Upper lobe of left lung (tissue), 6 donors: ENCODE data around the gene GAB4. TPM values are rescaled to one million over a fixed set of nuclear protein-coding genes. Genes with fewer than 3 reads are reported as not detected.
A peak's percentile ranks its signal among the peaks of the same experiment; 100 is the strongest.

ENCODE experiments used
- ATAC-seq, 2 donors: fragments of 200-7000 bp; cut with Tn5 transposase; one replicate each; pipeline ENCODE4 v1.9.1; 2022; ENCODE audit warnings: mild to moderate bottlenecking in 2 of 2, moderate library complexity in 2 of 2; ENCODE audit not compliant: low FRiP score in 2 of 2
- DNase-seq, 2 donors: peaks; one replicate each; pipeline ENCODE4 v3.0.0-alpha.2; 2019 to 2020
- H3K27ac ChIP-seq, 4 donors: fragments of 200-600 bp; sonication (generic); one replicate each; pipeline ENCODE4 v1.5.1; 2016 to 2019
- H3K27me3 ChIP-seq, 4 donors: fragments of 200-600 bp; sonication (generic); one replicate each; pipeline ENCODE4 v1.5.1; 2017 to 2019
- H3K36me3 ChIP-seq, 4 donors: fragments of 200-600 bp; sonication (generic); one replicate each; pipeline ENCODE4 v1.5.1; 2016 to 2019
- H3K4me1 ChIP-seq, 4 donors: fragments of 200-600 bp; sonication (generic); one replicate each; pipeline ENCODE4 v1.5.1; 2018 to 2019
- H3K4me3 ChIP-seq, 4 donors: fragments of 200-600 bp; sonication (generic); one replicate each; pipeline ENCODE4 v1.5.1; 2017 to 2019; ENCODE audit warnings: mild to moderate bottlenecking in 2 of 4, moderate library complexity in 1 of 4
- H3K9me3 ChIP-seq, 4 donors: fragments of 200-600 bp; sonication (generic); one replicate each; pipeline ENCODE4 v1.5.1; 2018 to 2019
- EP300 ChIP-seq, 4 donors: sonication (generic); formaldehyde crosslinking; IDR thresholded peaks; one replicate each; pipeline ENCODE4 v1.5.1; 2017; ENCODE audit warnings: antibody characterized with exemption in 4 of 4, control low read depth in 2 of 4
- POLR2A ChIP-seq, 4 donors: fragments of 450-650 bp; IDR thresholded peaks; one replicate each; pipeline ENCODE4 v1.5.1; 2016 to 2017; ENCODE audit warnings: antibody characterized with exemption in 4 of 4, mild to moderate bottlenecking in 2 of 4
- POLR2AphosphoS5 ChIP-seq, 2 donors: sonication (generic); formaldehyde crosslinking; IDR thresholded peaks; one replicate each; pipeline ENCODE4 v1.5.1; 2017; ENCODE audit warnings: antibody characterized with exemption in 2 of 2
- WGBS, 2 donors: methylation state at CpG; one replicate each; pipeline ENCODE4 v1.1.5; 2017 to 2018; 5-methylcytosine and 5-hydroxymethylcytosine counted together
- total RNA-seq, 6 donors: library from RNA; depleted of rRNA in 4 of 6; stranded (reverse); fragments of >200 nt in 4 of 6; gene quantifications; one replicate each; pipeline versions ENCODE4 v1.1.0 to v1.2.1, GENCODE V29; 2016 to 2021
- TF ChIP-seq, protein P1 (sequence below), 6 experiments: fragments of 450-650 bp in 4 of 6; fragments of 200-600 bp in 2 of 6; sonication (generic) in 2 of 6; IDR thresholded peaks; one replicate each; pipeline ENCODE4 v1.5.1; 2016 to 2019; ENCODE audit warnings: antibody characterized with exemption in 6 of 6
- donor health status: DM: no; HTN: no; CAD: no; lungs with moderate emphysema.
- donor health status: DM: no; HTN: yes; CAD: no; lungs with severe emphysema.

The GAB4 gene
- total RNA-seq, 6 donors from 2014 or later, result not detected

- H3K4me3 ChIP-seq, result no peak overlapping the region
- no peaks in the 10 kb centered on the region for H3K27me3 ChIP-seq
- DNase-seq, result no peak
- H3K27ac ChIP-seq, result no peak overlapping the region
- H3K9me3 ChIP-seq, result no peaks in the 10 kb centered on the region
- TF ChIP-seq EP300 (IDR thresholded peaks at IDR 0.05) (no peak), POLR2AphosphoS5 (IDR thresholded peaks at IDR 0.05) (no peak), POLR2A (IDR thresholded peaks at IDR 0.05) (no peak)
- TF ChIP-seq, protein P1, sequence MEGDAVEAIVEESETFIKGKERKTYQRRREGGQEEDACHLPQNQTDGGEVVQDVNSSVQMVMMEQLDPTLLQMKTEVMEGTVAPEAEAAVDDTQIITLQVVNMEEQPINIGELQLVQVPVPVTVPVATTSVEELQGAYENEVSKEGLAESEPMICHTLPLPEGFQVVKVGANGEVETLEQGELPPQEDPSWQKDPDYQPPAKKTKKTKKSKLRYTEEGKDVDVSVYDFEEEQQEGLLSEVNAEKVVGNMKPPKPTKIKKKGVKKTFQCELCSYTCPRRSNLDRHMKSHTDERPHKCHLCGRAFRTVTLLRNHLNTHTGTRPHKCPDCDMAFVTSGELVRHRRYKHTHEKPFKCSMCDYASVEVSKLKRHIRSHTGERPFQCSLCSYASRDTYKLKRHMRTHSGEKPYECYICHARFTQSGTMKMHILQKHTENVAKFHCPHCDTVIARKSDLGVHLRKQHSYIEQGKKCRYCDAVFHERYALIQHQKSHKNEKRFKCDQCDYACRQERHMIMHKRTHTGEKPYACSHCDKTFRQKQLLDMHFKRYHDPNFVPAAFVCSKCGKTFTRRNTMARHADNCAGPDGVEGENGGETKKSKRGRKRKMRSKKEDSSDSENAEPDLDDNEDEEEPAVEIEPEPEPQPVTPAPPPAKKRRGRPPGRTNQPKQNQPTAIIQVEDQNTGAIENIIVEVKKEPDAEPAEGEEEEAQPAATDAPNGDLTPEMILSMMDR (IDR thresholded peaks at IDR 0.05), result no peak
- H3K4me1 ChIP-seq, result no peaks in the 10 kb centered on the region
- WGBS, 2 donors, result 89 to 92% methylated on average over 4 to 5 of the region's 5 CpGs
- no peaks in the 10 kb centered on the region for H3K36me3 ChIP-seq
- no peak for ATAC-seq
Measured at GRCh38 chr22:16936625-16937024, 71.4 kb downstream of the GAB4 start.

DNA sequence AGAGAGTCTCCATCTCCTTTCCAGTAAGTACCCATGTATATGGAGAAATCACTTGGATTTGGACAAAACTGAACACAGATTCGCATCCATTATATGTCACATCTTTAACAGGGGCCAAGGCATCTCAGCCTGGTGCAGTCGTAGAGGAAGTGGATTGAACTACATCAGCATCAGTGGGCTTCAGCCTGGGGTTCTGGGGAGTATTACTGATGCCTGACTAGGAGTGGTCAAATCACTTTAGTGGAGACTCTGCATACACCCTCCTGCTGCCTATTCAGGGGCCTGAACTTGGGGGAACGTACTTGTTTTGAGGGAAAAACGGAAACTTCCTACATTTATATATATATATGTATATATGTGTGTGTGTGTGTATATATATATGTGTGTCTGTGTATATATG lies 72.8 kb downstream of the GAB4 start:
- no peak for ATAC-seq
- no peaks in the 10 kb centered on the region for H3K27me3 ChIP-seq
- no peak for DNase-seq
- H3K9me3 ChIP-seq, result no peaks in the 10 kb centered on the region
- H3K4me3 ChIP-seq, result no peak overlapping the region
- H3K27ac ChIP-seq, result no peak overlapping the region
- no peaks in the 10 kb centered on the region for H3K4me1 ChIP-seq
- WGBS, 2 donors, result 70 to 82% methylated on average over 4 of the region's 4 CpGs
- no peaks in the 10 kb centered on the region for H3K36me3 ChIP-seq
- no peak for TF ChIP-seq POLR2A (IDR thresholded peaks at IDR 0.05)

DNA sequence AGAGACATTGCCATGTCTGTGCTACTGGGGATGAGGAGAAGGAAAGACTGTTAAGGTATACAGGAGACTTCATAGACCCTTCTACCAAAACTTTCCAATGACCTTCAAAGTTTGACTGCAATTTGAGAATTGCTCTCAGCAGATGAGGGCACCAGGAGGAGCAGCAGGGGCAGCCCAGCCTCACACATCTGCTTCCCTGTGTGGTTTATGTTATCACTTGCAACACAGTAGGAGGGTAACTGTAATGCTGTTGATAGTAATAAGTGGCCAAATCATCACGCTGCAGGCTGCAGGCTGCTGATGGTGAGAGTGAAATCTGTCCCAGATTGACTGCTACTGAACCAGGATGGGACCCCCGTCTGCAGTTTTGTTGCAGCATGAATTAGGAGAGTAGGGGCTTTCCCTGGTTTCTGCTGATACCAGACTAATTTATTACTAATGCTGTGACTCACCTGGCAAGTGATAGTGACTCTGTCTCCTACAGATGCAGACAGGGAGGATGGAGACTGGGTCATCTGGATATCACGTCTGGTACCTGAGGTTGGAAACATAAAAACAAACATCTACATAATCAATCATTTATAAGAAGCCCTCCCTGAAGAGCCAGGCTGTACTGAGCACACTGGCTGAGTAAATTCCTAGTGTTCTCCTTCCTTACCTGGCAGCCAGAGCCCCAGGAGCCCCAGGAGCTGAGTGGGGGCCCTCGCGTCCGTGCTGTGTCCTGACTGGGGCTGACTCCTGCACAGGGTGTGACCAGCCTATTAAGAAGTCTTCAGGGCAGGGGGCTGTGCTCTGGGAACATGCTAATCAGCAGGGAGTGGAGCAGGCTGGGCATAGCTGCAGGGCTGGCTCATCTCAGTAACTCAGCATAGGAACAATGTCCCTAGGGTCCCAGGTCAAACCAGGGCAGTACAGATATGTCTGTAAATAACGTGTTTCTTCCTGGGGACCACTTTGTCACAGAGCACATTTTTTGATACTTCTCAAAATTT lies 74.4 kb downstream of the GAB4 start:
- no peak for ATAC-seq
- Histone ChIP-seq H3K27ac (no peak overlapping the region), H3K4me1 (no peaks in the 10 kb centered on the region), H3K27me3 (no peaks in the 10 kb centered on the region), H3K9me3 (no peaks in the 10 kb centered on the region), H3K4me3 (no peak overlapping the region), H3K36me3 (no peaks in the 10 kb centered on the region)
- 27 to 50% methylated on average over 4 to 7 of the region's 7 CpGs for WGBS, 2 donors
- TF ChIP-seq, protein P1 (IDR thresholded peaks at IDR 0.05), result no peak
- TF ChIP-seq POLR2A (IDR thresholded peaks at IDR 0.05) (no peak), EP300 (IDR thresholded peaks at IDR 0.05) (no peak), POLR2AphosphoS5 (IDR thresholded peaks at IDR 0.05) (no peak)
- peak in 1 of 2 donors; percentile 31 for DNase-seq

- no peak for TF ChIP-seq EP300 (IDR thresholded peaks at IDR 0.05)
- TF ChIP-seq, protein P1 (IDR thresholded peaks at IDR 0.05), result no peak
- no peak for TF ChIP-seq POLR2AphosphoS5 (IDR thresholded peaks at IDR 0.05)
- TF ChIP-seq POLR2A (IDR thresholded peaks at IDR 0.05), result no peak
- no peak for DNase-seq
- Histone ChIP-seq H3K9me3 (no peaks in the 10 kb centered on the region), H3K27me3 (no peaks in the 10 kb centered on the region), H3K4me1 (no peaks in the 10 kb centered on the region), H3K36me3 (no peaks in the 10 kb centered on the region), H3K27ac (no peak overlapping the region), H3K4me3 (no peak overlapping the region)
- no peak for ATAC-seq
- 52 to 57% methylated on average over 3 of the region's 3 CpGs for WGBS, 2 donors
Measured at GRCh38 chr22:16932577-16932976, 75.4 kb downstream of the GAB4 start.

GRCh38 chr22:16925407-16925966 lies 82.5 kb downstream of the GAB4 start:
- Histone ChIP-seq H3K4me3 (no peak overlapping the region), H3K9me3 (no peaks in the 10 kb centered on the region), H3K27me3 (no peaks in the 10 kb centered on the region), H3K27ac (no peak overlapping the region), H3K4me1 (no peaks in the 10 kb centered on the region), H3K36me3 (no peaks in the 10 kb centered on the region)
- ATAC-seq, result no peak
- DNase-seq, result no peak
- 69 to 85% methylated on average over 4 of the region's 4 CpGs for WGBS, 2 donors
- TF ChIP-seq POLR2A (IDR thresholded peaks at IDR 0.05), result no peak
